ENCODE results near the gene SNCA. TPM values are rescaled to one million over a fixed set of nuclear protein-coding genes. Genes with fewer than 3 reads are reported as not detected.

The SNCA gene
- total and polyA plus RNA-seq, 2 of the 8 experiments (the other 6 are each of a cell fraction or from before 2014, with no cell fraction given): 8.5 to 16.8 TPM

DNA sequence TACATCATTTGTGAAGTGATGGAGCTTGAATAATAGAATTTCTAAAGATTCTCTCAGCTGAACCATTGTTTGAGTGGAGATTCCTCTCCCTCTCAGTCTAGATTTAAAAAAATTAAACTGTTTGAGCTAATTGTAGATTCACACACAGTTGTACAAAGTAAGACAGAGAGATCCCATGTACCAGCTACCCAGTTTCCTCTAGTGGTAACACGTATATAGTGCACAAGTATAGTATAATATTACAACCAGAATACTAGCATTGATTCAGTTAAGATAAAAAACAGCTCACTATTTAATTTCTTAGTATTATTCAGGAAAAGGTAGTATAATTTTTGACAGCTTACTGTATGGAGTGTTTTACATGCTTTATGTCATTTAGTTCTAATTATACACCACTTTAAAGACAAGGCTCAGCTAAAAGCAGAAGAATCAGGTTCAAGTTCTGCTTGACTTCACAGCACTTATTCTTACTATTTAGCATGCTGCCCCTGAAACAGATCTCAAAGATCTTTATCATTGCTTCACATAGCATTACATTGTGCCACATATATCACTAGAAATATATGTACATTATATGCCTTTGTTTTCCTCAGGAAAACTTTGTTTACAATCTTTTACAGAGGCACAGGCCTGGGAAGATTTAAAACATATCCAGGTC is 136.1 kb downstream of the SNCA start (continued):
- TF ChIP-seq, protein P1, sequence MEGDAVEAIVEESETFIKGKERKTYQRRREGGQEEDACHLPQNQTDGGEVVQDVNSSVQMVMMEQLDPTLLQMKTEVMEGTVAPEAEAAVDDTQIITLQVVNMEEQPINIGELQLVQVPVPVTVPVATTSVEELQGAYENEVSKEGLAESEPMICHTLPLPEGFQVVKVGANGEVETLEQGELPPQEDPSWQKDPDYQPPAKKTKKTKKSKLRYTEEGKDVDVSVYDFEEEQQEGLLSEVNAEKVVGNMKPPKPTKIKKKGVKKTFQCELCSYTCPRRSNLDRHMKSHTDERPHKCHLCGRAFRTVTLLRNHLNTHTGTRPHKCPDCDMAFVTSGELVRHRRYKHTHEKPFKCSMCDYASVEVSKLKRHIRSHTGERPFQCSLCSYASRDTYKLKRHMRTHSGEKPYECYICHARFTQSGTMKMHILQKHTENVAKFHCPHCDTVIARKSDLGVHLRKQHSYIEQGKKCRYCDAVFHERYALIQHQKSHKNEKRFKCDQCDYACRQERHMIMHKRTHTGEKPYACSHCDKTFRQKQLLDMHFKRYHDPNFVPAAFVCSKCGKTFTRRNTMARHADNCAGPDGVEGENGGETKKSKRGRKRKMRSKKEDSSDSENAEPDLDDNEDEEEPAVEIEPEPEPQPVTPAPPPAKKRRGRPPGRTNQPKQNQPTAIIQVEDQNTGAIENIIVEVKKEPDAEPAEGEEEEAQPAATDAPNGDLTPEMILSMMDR (IDR thresholded peaks at IDR 0.05; ENCODE audit: control extremely low read depth in 1 of 3, insufficient read depth in 1 of 3, low read depth in 1 of 3, low read length in 3 of 3): no peak
